Upper lobe of left lung (tissue), 6 donors: ENCODE data around the gene IMPA2. TPM values are rescaled to one million over a fixed set of nuclear protein-coding genes. Genes with fewer than 3 reads are reported as not detected.
A peak's percentile ranks its signal among the peaks of the same experiment; 100 is the strongest.

ENCODE experiments used
- ATAC-seq, 2 donors: fragments of 200-7000 bp; cut with Tn5 transposase; one replicate each; pipeline ENCODE4 v1.9.1; 2022; ENCODE audit warnings: mild to moderate bottlenecking in 2 of 2, moderate library complexity in 2 of 2; ENCODE audit not compliant: low FRiP score in 2 of 2
- DNase-seq, 2 donors: peaks; one replicate each; pipeline ENCODE4 v3.0.0-alpha.2; 2019 to 2020
- H3K27ac ChIP-seq, 4 donors: fragments of 200-600 bp; sonication (generic); one replicate each; pipeline ENCODE4 v1.5.1; 2016 to 2019
- H3K27me3 ChIP-seq, 4 donors: fragments of 200-600 bp; sonication (generic); one replicate each; pipeline ENCODE4 v1.5.1; 2017 to 2019
- H3K36me3 ChIP-seq, 4 donors: fragments of 200-600 bp; sonication (generic); one replicate each; pipeline ENCODE4 v1.5.1; 2016 to 2019
- H3K4me1 ChIP-seq, 4 donors: fragments of 200-600 bp; sonication (generic); one replicate each; pipeline ENCODE4 v1.5.1; 2018 to 2019
- H3K4me3 ChIP-seq, 4 donors: fragments of 200-600 bp; sonication (generic); one replicate each; pipeline ENCODE4 v1.5.1; 2017 to 2019; ENCODE audit warnings: mild to moderate bottlenecking in 2 of 4, moderate library complexity in 1 of 4
- H3K9me3 ChIP-seq, 4 donors: fragments of 200-600 bp; sonication (generic); one replicate each; pipeline ENCODE4 v1.5.1; 2018 to 2019
- EP300 ChIP-seq, 4 donors: sonication (generic); formaldehyde crosslinking; IDR thresholded peaks; one replicate each; pipeline ENCODE4 v1.5.1; 2017; ENCODE audit warnings: antibody characterized with exemption in 4 of 4, control low read depth in 2 of 4
- POLR2A ChIP-seq, 4 donors: fragments of 450-650 bp; IDR thresholded peaks; one replicate each; pipeline ENCODE4 v1.5.1; 2016 to 2017; ENCODE audit warnings: antibody characterized with exemption in 4 of 4, mild to moderate bottlenecking in 2 of 4
- POLR2AphosphoS5 ChIP-seq, 2 donors: sonication (generic); formaldehyde crosslinking; IDR thresholded peaks; one replicate each; pipeline ENCODE4 v1.5.1; 2017; ENCODE audit warnings: antibody characterized with exemption in 2 of 2
- WGBS, 2 donors: methylation state at CpG; one replicate each; pipeline ENCODE4 v1.1.5; 2017 to 2018; 5-methylcytosine and 5-hydroxymethylcytosine counted together
- total RNA-seq, 6 donors: library from RNA; depleted of rRNA in 4 of 6; stranded (reverse); fragments of >200 nt in 4 of 6; gene quantifications; one replicate each; pipeline versions ENCODE4 v1.1.0 to v1.2.1, GENCODE V29; 2016 to 2021
- TF ChIP-seq, protein P1 (sequence below), 6 experiments: fragments of 450-650 bp in 4 of 6; fragments of 200-600 bp in 2 of 6; sonication (generic) in 2 of 6; IDR thresholded peaks; one replicate each; pipeline ENCODE4 v1.5.1; 2016 to 2019; ENCODE audit warnings: antibody characterized with exemption in 6 of 6
- donor health status: DM: no; HTN: no; CAD: no; lungs with moderate emphysema.
- donor health status: DM: no; HTN: yes; CAD: no; lungs with severe emphysema.

Gene IMPA2
- 100 to 1,000 TPM in 2 of 6 donors, 10 to 100 TPM in 4; 59.3 to 111 (median 77.6) TPM for total RNA-seq

- Histone ChIP-seq H3K27me3 (no peaks in the 10 kb centered on the region), H3K4me3 (peak within 1 kb of the TSS; percentile 67 to 90 (median 79)), H3K9me3 (no peaks in the 10 kb centered on the region), H3K36me3 (no peaks in the 10 kb centered on the region), H3K27ac (peak within 1 kb of the TSS; percentile 92 to 96 (median 94)), H3K4me1 (peaks cover 22 to 42% (median 31%) of the 10 kb centered on the region in 4 donors)
- 0 to 1% methylated on average over 2 to 17 of the region's 42 CpGs for WGBS, 2 donors
- ATAC-seq (peak in 1 of 2 donors; percentile 92), DNase-seq (peak in 1 of 2 donors; percentile 99)
- TF ChIP-seq POLR2AphosphoS5 (IDR thresholded peaks at IDR 0.05), result peak; percentile 70 to 82
- TF ChIP-seq, protein P1, sequence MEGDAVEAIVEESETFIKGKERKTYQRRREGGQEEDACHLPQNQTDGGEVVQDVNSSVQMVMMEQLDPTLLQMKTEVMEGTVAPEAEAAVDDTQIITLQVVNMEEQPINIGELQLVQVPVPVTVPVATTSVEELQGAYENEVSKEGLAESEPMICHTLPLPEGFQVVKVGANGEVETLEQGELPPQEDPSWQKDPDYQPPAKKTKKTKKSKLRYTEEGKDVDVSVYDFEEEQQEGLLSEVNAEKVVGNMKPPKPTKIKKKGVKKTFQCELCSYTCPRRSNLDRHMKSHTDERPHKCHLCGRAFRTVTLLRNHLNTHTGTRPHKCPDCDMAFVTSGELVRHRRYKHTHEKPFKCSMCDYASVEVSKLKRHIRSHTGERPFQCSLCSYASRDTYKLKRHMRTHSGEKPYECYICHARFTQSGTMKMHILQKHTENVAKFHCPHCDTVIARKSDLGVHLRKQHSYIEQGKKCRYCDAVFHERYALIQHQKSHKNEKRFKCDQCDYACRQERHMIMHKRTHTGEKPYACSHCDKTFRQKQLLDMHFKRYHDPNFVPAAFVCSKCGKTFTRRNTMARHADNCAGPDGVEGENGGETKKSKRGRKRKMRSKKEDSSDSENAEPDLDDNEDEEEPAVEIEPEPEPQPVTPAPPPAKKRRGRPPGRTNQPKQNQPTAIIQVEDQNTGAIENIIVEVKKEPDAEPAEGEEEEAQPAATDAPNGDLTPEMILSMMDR (IDR thresholded peaks at IDR 0.05), result no peak
Observed at GRCh38 chr18:11981192-11981542, at the start of gene IMPA2. TSS of gene IMPA2 (plus strand) at chr18:11981507. CDS start at chr18:11981670, 163 bp downstream.

DNA sequence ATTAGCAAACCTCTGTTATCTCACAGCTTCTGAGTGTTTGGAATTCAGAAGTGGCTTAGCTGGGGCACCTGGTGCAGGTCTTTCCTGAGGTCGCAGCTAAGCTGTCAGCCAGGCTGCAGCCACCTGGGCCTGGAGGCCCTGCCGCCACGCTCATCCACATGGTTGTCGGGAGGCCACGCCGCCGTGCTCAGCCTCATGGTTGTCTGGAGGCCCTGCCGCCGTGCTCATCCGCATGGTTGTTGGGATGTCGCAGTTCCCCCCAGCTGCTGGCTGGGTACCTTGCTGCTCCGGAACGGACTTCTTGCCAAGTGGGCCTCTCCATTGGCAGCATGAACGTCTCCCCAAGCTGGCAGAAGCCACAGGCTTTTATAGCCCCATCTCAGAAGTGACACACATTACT, 48.9 kb upstream of the IMPA2 start:
- peak in 1 of 2 donors; percentile 26 for ATAC-seq
- Histone ChIP-seq H3K9me3 (no peaks in the 10 kb centered on the region), H3K27me3 (no peaks in the 10 kb centered on the region), H3K4me3 (no peak overlapping the region), H3K27ac (no peak overlapping the region), H3K36me3 (no peaks in the 10 kb centered on the region), H3K4me1 (no peaks in the 10 kb centered on the region)
- peak in 1 of 2 donors; percentile 78 for DNase-seq
- 91 to 93% methylated on average over 8 to 10 of the region's 14 CpGs for WGBS, 2 donors
- TF ChIP-seq, protein P1 (IDR thresholded peaks at IDR 0.05), result no peak
- TF ChIP-seq POLR2AphosphoS5 (IDR thresholded peaks at IDR 0.05) (no peak), POLR2A (IDR thresholded peaks at IDR 0.05) (no peak), EP300 (IDR thresholded peaks at IDR 0.05) (no peak)

- peak; percentile 77 to 90 for ATAC-seq
- DNase-seq, result peak in 1 of 2 donors; percentile 78
Observed at GRCh38 chr18:11937874-11938478, 43.3 kb upstream of the IMPA2 start.

GRCh38 chr18:11940956-11941355, 40.4 kb upstream of the IMPA2 start:
- ATAC-seq (no peak), DNase-seq (no peak)
- Histone ChIP-seq H3K36me3 (no peaks in the 10 kb centered on the region), H3K9me3 (no peaks in the 10 kb centered on the region), H3K4me3 (no peak overlapping the region), H3K27ac (no peak overlapping the region), H3K27me3 (no peaks in the 10 kb centered on the region), H3K4me1 (peaks cover 0 to 9% (median 3%) of the 10 kb centered on the region in 4 donors)
- WGBS, 2 donors, result 93 to 96% methylated on average over 2 of the region's 2 CpGs
- no peak for TF ChIP-seq EP300 (IDR thresholded peaks at IDR 0.05)
- TF ChIP-seq, protein P1 (IDR thresholded peaks at IDR 0.05), result no peak
- no peak for TF ChIP-seq POLR2AphosphoS5 (IDR thresholded peaks at IDR 0.05)

More at GRCh38 chr18:11937874-11938478, 43.3 kb upstream of the IMPA2 start:
- no peaks in the 10 kb centered on the region for H3K27me3 ChIP-seq
- H3K27ac ChIP-seq, result no peak overlapping the region
- H3K4me3 ChIP-seq, result no peak overlapping the region
- H3K9me3 ChIP-seq, result no peaks in the 10 kb centered on the region
- peaks cover 0 to 7% (median 2%) of the 10 kb centered on the region in 4 donors for H3K4me1 ChIP-seq
- 1 to 2% methylated on average over 4 of the region's 4 CpGs for WGBS, 2 donors
- TF ChIP-seq POLR2AphosphoS5 (IDR thresholded peaks at IDR 0.05), result peak in 1 of 2 donors; percentile 29
- TF ChIP-seq EP300 (IDR thresholded peaks at IDR 0.05), result no peak
- no peak for TF ChIP-seq POLR2A (IDR thresholded peaks at IDR 0.05)
- TF ChIP-seq, protein P1 (IDR thresholded peaks at IDR 0.05), result peak; percentile 53 to 80 (median 74)
- H3K36me3 ChIP-seq, result no peaks in the 10 kb centered on the region

GRCh38 chr18:11943551-11943950, 37.8 kb upstream of the IMPA2 start:
- no peaks in the 10 kb centered on the region for H3K36me3 ChIP-seq
- H3K4me3 ChIP-seq, result no peak overlapping the region
- DNase-seq, result no peak
- H3K9me3 ChIP-seq, result no peaks in the 10 kb centered on the region
- no peaks in the 10 kb centered on the region for H3K27me3 ChIP-seq
- ATAC-seq, result no peak
- TF ChIP-seq POLR2A (IDR thresholded peaks at IDR 0.05) (no peak), EP300 (IDR thresholded peaks at IDR 0.05) (no peak), POLR2AphosphoS5 (IDR thresholded peaks at IDR 0.05) (no peak)
- TF ChIP-seq, protein P1 (IDR thresholded peaks at IDR 0.05), result no peak
- WGBS, 2 donors, result 75 to 88% methylated on average over 3 to 6 of the region's 6 CpGs
- no peak overlapping the region for H3K27ac ChIP-seq
- H3K4me1 ChIP-seq, result peaks cover 15 to 23% (median 22%) of the 10 kb centered on the region in 4 donors
